ENCODE results near the gene TNN. TPM values are rescaled to one million over a fixed set of nuclear protein-coding genes. Genes with fewer than 3 reads are reported as not detected.

Gene TNN
- total and polyA plus RNA-seq, 2 experiments from 2014 or later, result 0.18 to 0.31 TPM

DNA sequence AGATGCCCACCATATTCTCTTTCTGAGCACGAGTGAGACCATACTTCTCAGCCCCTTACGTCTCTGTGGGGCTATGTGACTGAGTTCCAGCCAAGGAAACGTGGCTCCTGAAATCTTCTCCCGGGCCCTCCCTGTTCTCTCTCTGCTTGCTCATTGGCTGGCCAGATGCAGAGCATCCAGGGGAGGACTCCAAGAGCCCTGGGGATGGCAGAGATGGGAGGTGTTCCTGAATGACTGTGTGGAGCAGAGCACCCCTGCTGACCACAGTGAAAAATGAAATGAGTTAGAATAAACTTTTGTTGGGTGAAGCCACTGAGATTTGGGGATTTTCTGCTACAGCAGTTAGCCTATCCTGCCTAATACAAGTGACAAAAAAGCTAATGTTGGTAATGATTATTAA, 101.1 kb downstream of the TNN start (continued):
- TF ChIP-seq, protein P1, sequence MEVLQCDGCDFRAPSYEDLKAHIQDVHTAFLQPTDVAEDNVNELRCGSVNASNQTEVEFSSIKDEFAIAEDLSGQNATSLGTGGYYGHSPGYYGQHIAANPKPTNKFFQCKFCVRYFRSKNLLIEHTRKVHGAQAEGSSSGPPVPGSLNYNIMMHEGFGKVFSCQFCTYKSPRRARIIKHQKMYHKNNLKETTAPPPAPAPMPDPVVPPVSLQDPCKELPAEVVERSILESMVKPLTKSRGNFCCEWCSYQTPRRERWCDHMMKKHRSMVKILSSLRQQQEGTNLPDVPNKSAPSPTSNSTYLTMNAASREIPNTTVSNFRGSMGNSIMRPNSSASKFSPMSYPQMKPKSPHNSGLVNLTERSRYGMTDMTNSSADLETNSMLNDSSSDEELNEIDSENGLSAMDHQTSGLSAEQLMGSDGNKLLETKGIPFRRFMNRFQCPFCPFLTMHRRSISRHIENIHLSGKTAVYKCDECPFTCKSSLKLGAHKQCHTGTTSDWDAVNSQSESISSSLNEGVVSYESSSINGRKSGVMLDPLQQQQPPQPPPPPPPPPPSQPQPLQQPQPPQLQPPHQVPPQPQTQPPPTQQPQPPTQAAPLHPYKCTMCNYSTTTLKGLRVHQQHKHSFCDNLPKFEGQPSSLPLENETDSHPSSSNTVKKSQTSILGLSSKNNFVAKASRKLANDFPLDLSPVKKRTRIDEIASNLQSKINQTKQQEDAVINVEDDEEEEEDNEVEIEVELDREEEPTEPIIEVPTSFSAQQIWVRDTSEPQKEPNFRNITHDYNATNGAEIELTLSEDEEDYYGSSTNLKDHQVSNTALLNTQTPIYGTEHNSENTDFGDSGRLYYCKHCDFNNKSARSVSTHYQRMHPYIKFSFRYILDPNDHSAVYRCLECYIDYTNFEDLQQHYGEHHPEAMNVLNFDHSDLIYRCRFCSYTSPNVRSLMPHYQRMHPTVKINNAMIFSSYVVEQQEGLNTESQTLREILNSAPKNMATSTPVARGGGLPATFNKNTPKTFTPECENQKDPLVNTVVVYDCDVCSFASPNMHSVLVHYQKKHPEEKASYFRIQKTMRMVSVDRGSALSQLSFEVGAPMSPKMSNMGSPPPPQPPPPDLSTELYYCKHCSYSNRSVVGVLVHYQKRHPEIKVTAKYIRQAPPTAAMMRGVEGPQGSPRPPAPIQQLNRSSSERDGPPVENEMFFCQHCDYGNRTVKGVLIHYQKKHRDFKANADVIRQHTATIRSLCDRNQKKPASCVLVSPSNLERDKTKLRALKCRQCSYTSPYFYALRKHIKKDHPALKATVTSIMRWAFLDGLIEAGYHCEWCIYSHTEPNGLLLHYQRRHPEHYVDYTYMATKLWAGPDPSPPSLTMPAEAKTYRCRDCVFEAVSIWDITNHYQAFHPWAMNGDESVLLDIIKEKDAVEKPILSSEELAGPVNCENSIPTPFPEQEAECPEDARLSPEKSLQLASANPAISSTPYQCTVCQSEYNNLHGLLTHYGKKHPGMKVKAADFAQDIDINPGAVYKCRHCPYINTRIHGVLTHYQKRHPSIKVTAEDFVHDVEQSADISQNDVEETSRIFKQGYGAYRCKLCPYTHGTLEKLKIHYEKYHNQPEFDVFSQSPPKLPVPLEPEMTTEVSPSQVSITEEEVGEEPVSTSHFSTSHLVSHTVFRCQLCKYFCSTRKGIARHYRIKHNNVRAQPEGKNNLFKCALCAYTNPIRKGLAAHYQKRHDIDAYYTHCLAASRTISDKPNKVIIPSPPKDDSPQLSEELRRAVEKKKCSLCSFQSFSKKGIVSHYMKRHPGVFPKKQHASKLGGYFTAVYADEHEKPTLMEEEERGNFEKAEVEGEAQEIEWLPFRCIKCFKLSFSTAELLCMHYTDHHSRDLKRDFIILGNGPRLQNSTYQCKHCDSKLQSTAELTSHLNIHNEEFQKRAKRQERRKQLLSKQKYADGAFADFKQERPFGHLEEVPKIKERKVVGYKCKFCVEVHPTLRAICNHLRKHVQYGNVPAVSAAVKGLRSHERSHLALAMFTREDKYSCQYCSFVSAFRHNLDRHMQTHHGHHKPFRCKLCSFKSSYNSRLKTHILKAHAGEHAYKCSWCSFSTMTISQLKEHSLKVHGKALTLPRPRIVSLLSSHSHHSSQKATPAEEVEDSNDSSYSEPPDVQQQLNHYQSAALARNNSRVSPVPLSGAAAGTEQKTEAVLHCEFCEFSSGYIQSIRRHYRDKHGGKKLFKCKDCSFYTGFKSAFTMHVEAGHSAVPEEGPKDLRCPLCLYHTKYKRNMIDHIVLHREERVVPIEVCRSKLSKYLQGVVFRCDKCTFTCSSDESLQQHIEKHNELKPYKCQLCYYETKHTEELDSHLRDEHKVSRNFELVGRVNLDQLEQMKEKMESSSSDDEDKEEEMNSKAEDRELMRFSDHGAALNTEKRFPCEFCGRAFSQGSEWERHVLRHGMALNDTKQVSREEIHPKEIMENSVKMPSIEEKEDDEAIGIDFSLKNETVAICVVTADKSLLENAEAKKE (CRISPR knock-in tag; IDR thresholded peaks at IDR 0.05), result no peak
- TF ChIP-seq, protein P2, sequence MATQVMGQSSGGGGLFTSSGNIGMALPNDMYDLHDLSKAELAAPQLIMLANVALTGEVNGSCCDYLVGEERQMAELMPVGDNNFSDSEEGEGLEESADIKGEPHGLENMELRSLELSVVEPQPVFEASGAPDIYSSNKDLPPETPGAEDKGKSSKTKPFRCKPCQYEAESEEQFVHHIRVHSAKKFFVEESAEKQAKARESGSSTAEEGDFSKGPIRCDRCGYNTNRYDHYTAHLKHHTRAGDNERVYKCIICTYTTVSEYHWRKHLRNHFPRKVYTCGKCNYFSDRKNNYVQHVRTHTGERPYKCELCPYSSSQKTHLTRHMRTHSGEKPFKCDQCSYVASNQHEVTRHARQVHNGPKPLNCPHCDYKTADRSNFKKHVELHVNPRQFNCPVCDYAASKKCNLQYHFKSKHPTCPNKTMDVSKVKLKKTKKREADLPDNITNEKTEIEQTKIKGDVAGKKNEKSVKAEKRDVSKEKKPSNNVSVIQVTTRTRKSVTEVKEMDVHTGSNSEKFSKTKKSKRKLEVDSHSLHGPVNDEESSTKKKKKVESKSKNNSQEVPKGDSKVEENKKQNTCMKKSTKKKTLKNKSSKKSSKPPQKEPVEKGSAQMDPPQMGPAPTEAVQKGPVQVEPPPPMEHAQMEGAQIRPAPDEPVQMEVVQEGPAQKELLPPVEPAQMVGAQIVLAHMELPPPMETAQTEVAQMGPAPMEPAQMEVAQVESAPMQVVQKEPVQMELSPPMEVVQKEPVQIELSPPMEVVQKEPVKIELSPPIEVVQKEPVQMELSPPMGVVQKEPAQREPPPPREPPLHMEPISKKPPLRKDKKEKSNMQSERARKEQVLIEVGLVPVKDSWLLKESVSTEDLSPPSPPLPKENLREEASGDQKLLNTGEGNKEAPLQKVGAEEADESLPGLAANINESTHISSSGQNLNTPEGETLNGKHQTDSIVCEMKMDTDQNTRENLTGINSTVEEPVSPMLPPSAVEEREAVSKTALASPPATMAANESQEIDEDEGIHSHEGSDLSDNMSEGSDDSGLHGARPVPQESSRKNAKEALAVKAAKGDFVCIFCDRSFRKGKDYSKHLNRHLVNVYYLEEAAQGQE (IDR thresholded peaks at IDR 0.05; ENCODE audit: unreplicated experiment), result no peak
- TF ChIP-seq NANOG (IDR thresholded peaks at IDR 0.05; ENCODE audit: borderline replicate concordance) (no peak), POLR2AphosphoS5 (IDR thresholded peaks at IDR 0.05; ENCODE audit: low read depth) (no peak), EZH2 (IDR thresholded peaks at IDR 0.05; ENCODE audit: low read depth, unreplicated experiment) (no peak), ZNF114 (CRISPR knock-in tag; IDR thresholded peaks at IDR 0.05) (no peak), STAT1 (IDR thresholded peaks at IDR 0.05; ENCODE audit: unreplicated experiment) (no peak), CREB1 (CRISPR knock-in tag; IDR thresholded peaks at IDR 0.05; ENCODE audit: low read depth) (no peak), EZH2phosphoT487 (IDR thresholded peaks at IDR 0.05; ENCODE audit: unreplicated experiment) (no peak)
- TF ChIP-seq, protein P3, sequence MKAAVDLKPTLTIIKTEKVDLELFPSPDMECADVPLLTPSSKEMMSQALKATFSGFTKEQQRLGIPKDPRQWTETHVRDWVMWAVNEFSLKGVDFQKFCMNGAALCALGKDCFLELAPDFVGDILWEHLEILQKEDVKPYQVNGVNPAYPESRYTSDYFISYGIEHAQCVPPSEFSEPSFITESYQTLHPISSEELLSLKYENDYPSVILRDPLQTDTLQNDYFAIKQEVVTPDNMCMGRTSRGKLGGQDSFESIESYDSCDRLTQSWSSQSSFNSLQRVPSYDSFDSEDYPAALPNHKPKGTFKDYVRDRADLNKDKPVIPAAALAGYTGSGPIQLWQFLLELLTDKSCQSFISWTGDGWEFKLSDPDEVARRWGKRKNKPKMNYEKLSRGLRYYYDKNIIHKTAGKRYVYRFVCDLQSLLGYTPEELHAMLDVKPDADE (IDR thresholded peaks at IDR 0.05), result no peak

All from GM23338 (cell line).